ENCODE results near the gene MRNIP. TPM values are rescaled to one million over a fixed set of nuclear protein-coding genes. Genes with fewer than 3 reads are reported as not detected.
"Not testable (repeated sequence)": the region's sequence is repeated elsewhere in the genome, so short reads cannot be mapped to it uniquely, and the experiment has no call there.

The MRNIP gene
- total RNA-seq, 6 experiments from 2014 or later: 8.2 to 13.5 (median 9.9) TPM

DNA sequence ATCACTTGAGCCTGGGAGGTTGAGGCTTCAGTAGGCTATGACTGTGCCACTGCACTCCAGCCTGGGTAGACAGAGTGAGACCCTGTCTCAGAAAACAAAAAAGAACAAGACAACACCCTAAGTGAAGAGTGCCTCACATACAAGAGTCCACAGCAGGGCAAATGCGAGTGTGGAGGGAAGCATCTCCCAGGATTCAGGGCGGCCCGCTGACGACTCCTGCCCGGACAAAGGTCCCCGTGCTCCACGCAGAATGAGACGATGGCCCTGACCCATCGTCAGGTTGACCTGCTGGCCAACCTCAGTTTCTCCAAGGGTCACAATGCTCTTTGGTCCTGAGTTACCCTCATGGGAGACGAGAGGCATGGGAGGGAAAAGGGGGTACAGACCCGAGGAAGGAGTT is 18.3 kb downstream of the MRNIP start:
- peaks cover 9% of the 10 kb centered on the region; the same call in 1 of the 2 replicates for H3K4me1 Mint-ChIP-seq (ENCODE audit: low read depth)
- TF ChIP-seq, protein P1, sequence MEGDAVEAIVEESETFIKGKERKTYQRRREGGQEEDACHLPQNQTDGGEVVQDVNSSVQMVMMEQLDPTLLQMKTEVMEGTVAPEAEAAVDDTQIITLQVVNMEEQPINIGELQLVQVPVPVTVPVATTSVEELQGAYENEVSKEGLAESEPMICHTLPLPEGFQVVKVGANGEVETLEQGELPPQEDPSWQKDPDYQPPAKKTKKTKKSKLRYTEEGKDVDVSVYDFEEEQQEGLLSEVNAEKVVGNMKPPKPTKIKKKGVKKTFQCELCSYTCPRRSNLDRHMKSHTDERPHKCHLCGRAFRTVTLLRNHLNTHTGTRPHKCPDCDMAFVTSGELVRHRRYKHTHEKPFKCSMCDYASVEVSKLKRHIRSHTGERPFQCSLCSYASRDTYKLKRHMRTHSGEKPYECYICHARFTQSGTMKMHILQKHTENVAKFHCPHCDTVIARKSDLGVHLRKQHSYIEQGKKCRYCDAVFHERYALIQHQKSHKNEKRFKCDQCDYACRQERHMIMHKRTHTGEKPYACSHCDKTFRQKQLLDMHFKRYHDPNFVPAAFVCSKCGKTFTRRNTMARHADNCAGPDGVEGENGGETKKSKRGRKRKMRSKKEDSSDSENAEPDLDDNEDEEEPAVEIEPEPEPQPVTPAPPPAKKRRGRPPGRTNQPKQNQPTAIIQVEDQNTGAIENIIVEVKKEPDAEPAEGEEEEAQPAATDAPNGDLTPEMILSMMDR (IDR thresholded peaks at IDR 0.05): no peak
- peak overlapping the region; percentile 38; the same call in 1 of the 2 replicates for H3K27ac Mint-ChIP-seq
- peaks cover 44% of the 10 kb centered on the region for H3K36me3 Mint-ChIP-seq (ENCODE audit: low read depth)
- DNase-seq: no peak
- H3K27me3 Mint-ChIP-seq (ENCODE audit: insufficient read depth): peaks cover 11% of the 10 kb centered on the region
- peaks cover 13% of the 10 kb centered on the region for H3K9me3 Mint-ChIP-seq
- no peak overlapping the region; the same call in 1 of the 2 replicates for H3K4me3 Mint-ChIP-seq

DNA sequence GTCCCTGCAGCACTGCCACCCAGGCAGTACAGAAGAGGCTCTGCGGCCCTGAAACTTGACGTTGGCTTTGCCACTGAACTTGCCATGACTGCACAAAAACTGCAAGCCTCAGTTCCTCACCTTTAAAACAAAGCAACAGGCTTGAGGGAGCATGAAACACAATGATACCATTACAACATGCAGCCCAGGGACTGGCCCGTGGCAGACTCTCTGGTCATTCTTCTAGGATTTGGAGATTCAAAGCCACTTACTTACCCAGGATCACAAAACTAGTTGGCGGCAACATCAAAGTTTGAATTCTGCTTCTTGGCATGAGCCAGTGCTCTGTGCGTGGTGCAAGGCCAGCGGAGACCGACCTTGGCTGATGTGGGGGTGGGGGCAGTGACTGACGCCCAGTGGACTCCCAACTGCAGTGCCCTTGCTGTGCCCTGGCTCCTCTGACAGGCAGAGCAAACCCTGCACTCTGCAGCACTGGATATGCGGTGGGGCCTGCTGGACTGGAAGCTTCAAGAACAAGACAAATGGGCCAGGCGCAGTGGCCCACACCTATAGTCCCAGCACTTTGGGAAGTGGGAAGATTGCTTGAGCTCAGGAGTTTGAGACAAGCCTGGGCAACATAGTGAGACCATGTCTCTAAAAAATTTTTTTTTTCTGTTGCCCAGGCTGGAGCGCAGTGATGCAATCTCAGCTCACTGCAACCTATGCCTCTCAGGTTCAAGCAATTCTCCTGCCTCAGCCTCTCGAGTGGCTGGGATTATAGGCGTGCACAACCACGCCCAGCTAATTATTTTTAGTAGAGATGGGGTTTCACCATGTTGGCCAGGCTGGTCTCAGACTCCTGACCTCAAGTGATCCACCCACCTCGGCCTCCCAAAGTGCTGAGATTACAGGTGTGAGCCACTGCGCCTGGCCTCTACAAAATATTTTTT is 19.0 kb downstream of the MRNIP start:
- Mint-ChIP-seq H3K9me3 (peaks cover 7% of the 10 kb centered on the region), H3K4me1 (ENCODE audit: low read depth) (peaks cover 9% of the 10 kb centered on the region; the same call in 1 of the 2 replicates), H3K4me3 (no peak overlapping the region), H3K27ac (peak overlapping the region; percentile 53), H3K36me3 (ENCODE audit: low read depth) (peaks cover 38% of the 10 kb centered on the region), H3K27me3 (ENCODE audit: insufficient read depth) (peaks cover 11% of the 10 kb centered on the region)
- TF ChIP-seq, protein P1 (IDR thresholded peaks at IDR 0.05): no peak
- DNase-seq: no peak

DNA sequence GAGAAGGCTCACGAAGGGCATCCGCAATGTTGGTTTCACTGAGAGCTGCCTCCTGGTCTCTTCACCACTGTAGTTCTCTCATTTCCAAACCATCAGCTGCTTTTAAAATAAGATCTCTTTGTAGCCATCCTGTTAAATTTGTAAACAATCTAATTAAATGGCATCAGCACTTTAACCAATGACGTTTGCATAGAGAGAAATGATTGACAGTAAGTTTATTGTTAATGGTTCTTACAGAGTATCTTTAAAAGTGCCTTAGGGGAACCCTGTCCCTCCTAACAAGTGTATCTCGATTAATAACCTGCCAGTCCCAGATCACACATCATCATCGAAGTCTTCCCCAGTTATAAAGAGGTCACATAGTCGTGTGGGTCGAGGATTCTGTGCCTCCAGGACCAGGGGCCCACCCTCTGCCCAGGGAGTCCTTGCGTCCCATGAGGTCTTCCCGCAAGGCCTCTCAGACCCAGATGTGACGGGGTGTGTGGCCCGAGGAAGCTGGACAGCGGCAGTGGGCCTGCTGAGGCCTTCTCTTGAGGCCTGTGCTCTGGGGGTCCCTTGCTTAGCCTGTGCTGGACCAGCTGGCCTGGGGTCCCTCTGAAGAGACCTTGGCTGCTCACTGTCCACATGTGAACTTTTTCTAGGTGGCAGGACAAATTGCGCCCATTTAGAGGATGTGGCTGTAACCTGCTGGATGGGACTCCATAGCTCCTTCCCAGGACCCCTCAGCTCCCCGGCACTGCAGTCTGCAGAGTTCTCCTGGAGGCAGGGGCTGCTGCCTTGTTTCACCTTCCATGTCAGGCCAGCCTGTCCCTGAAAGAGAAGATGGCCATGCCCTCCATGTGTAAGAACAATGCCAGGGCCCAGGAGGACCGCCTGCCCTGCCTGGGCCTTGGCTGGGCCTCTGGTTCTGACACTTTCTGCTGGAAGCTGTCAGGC is 21.3 kb downstream of the MRNIP start:
- H3K36me3 Mint-ChIP-seq (ENCODE audit: low read depth): peaks cover 39% of the 10 kb centered on the region
- H3K27ac Mint-ChIP-seq: no peak overlapping the region; the same call in 1 of the 2 replicates
- H3K27me3 Mint-ChIP-seq (ENCODE audit: insufficient read depth): peaks cover 15% of the 10 kb centered on the region
- TF ChIP-seq, protein P1 (IDR thresholded peaks at IDR 0.05): no peak
- H3K4me3 Mint-ChIP-seq: no peak overlapping the region
- DNase-seq: no peak
- peaks cover 9% of the 10 kb centered on the region for H3K4me1 Mint-ChIP-seq (ENCODE audit: low read depth)
- H3K9me3 Mint-ChIP-seq: no peaks in the 10 kb centered on the region

DNA sequence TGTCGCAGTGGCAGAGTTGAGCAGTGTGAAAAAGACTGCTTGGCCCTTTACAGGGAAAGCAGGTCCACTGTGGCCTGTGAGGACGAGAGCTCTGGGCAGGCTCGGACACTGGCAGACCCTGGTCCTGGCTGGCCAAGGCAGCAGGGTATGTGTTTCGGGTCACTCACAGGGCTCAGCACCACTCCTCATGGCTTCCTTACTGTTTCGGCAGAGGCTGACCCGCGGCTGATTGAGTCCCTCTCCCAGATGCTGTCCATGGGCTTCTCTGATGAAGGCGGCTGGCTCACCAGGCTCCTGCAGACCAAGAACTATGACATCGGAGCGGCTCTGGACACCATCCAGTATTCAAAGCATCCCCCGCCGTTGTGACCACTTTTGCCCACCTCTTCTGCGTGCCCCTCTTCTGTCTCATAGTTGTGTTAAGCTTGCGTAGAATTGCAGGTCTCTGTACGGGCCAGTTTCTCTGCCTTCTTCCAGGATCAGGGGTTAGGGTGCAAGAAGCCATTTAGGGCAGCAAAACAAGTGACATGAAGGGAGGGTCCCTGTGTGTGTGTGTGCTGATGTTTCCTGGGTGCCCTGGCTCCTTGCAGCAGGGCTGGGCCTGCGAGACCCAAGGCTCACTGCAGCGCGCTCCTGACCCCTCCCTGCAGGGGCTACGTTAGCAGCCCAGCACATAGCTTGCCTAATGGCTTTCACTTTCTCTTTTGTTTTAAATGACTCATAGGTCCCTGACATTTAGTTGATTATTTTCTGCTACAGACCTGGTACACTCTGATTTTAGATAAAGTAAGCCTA is 22.2 kb downstream of the MRNIP start:
- peak overlapping the region; percentile 54 for H3K27ac Mint-ChIP-seq
- peaks cover 18% of the 10 kb centered on the region for H3K27me3 Mint-ChIP-seq (ENCODE audit: insufficient read depth)
- H3K4me3 Mint-ChIP-seq: no peak overlapping the region
- peaks cover 48% of the 10 kb centered on the region for H3K36me3 Mint-ChIP-seq (ENCODE audit: low read depth)
- peaks cover 9% of the 10 kb centered on the region for H3K4me1 Mint-ChIP-seq (ENCODE audit: low read depth)
- no peak for DNase-seq
- TF ChIP-seq, protein P1 (IDR thresholded peaks at IDR 0.05): no peak
- no peaks in the 10 kb centered on the region for H3K9me3 Mint-ChIP-seq

DNA sequence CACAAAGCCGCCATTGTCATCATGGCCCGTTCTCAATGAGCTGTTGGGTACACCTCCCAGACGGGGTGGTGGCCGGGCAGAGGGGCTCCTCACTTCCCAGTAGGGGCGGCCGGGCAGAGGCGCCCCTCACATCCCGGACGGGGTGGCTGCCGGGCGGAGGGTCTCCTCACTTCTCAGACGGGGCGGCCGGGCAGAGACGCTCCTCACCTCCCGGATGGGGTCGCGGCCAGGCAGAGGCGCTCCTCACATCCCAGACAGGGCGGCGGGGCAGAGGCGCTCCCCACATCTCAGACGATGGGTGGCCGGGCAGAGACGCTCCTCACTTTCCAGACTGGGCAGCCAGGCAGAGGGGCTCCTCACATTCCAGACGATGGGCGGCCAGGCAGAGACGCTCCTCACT is 23.7 kb downstream of the MRNIP start:
- not testable (repeated sequence) for DNase-seq; H3K9me3 Mint-ChIP-seq; H3K4me3 Mint-ChIP-seq; H3K4me1 Mint-ChIP-seq (ENCODE audit: low read depth); H3K27ac Mint-ChIP-seq
- H3K36me3 Mint-ChIP-seq (ENCODE audit: low read depth): peaks cover 57% of the 10 kb centered on the region
- peaks cover 11% of the 10 kb centered on the region for H3K27me3 Mint-ChIP-seq (ENCODE audit: insufficient read depth)

All from HFFc6 (cell line).